ENCODE data around the gene ZNF593OS. TPM values are rescaled to one million over a fixed set of nuclear protein-coding genes. Genes with fewer than 3 reads are reported as not detected.

Gene ZNF593OS
- total RNA-seq, 4 donors from 2014 or later: 0.66 TPM; not detected in 2

- no peaks in the 10 kb centered on the region for H3K27me3 ChIP-seq
- no peaks in the 10 kb centered on the region for H3K36me3 ChIP-seq
- DNase-seq: peak in 1 of 2 donors; percentile 6
- in situ Hi-C loops (cut with MboI; ENCODE audit: low sequenced_read_pairs in 4 of 4) (loop anchor here in 1 of 4 donors (25.0 kb wide), 2 partner anchors 118 to 268 kb away; partner anchors contain the start of genes PAQR7 and SLC30A2), intact Hi-C loops (cut with DNase I; ENCODE audit: low total_unique reads) (no loop called here)
- TF ChIP-seq POLR2A (IDR thresholded peaks at IDR 0.05): no peak
- TF ChIP-seq CTCF (IDR thresholded peaks at IDR 0.05 in 4 of 5, conservative IDR thresholded peaks at IDR 0.05 in 1 of 5): no peak
- peaks cover 0 to 5% of the 10 kb centered on the region in 2 donors for H3K4me1 ChIP-seq
- no peak for ATAC-seq
- peak overlapping the region in 3 of 4 donors; percentile 12 to 39 (median 25) for H3K4me3 ChIP-seq
- no peaks in the 10 kb centered on the region for H3K9me3 ChIP-seq
- peak overlapping the region; percentile 51 to 81 (median 58) for H3K27ac ChIP-seq
Observed at GRCh38 chr1:26155370-26156284, 16.0 kb downstream of the ZNF593OS start.

GRCh38 chr1:26154750-26155149, 16.9 kb downstream of the ZNF593OS start:
- no peak overlapping the region for H3K4me3 ChIP-seq
- H3K36me3 ChIP-seq: no peaks in the 10 kb centered on the region
- no peaks in the 10 kb centered on the region for H3K27me3 ChIP-seq
- DNase-seq (peak in 1 of 2 donors; percentile 3), ATAC-seq (no peak)
- H3K27ac ChIP-seq: peak overlapping the region; percentile 31 to 81 (median 43)
- H3K9me3 ChIP-seq: no peaks in the 10 kb centered on the region
- in situ Hi-C loops (cut with MboI; ENCODE audit: low sequenced_read_pairs in 4 of 4) (loop anchor here in 1 of 4 donors (25.0 kb wide), 2 partner anchors 117 to 267 kb away; partner anchors contain the start of genes PAQR7 and SLC30A2), intact Hi-C loops (cut with DNase I; ENCODE audit: low total_unique reads) (no loop called here)
- TF ChIP-seq CTCF (IDR thresholded peaks at IDR 0.05 in 4 of 5, conservative IDR thresholded peaks at IDR 0.05 in 1 of 5) (no peak), POLR2A (IDR thresholded peaks at IDR 0.05) (no peak)
- peaks cover 0 to 8% of the 10 kb centered on the region in 2 donors for H3K4me1 ChIP-seq

- in situ Hi-C loops (cut with MboI; ENCODE audit: low sequenced_read_pairs in 4 of 4) (loop anchor here in 1 of 4 donors (25.0 kb wide), 2 partner anchors 117 to 267 kb away; partner anchors contain the start of genes PAQR7 and SLC30A2), intact Hi-C loops (cut with DNase I; ENCODE audit: low total_unique reads) (no loop called here)
- no peak overlapping the region for H3K4me3 ChIP-seq
- peak overlapping the region in 1 of 4 donors; percentile 10 for H3K27ac ChIP-seq
- no peaks in the 10 kb centered on the region for H3K9me3 ChIP-seq
- no peak for DNase-seq
- no peaks in the 10 kb centered on the region for H3K27me3 ChIP-seq
- no peaks in the 10 kb centered on the region for H3K36me3 ChIP-seq
- TF ChIP-seq POLR2A (IDR thresholded peaks at IDR 0.05) (no peak), CTCF (IDR thresholded peaks at IDR 0.05 in 4 of 5, conservative IDR thresholded peaks at IDR 0.05 in 1 of 5) (no peak)
- ATAC-seq: no peak
- H3K4me1 ChIP-seq: peaks cover 0 to 4% of the 10 kb centered on the region in 2 donors
Observed at GRCh38 chr1:26153966-26154532, 17.6 kb downstream of the ZNF593OS start.

- in situ Hi-C loops (cut with MboI; ENCODE audit: low sequenced_read_pairs in 4 of 4) (loop anchor here (5.0 to 25.0 kb wide), 4 partner anchors 42 to 262 kb away; partner anchors contain the start of gene PAQR7 (in 1 of the 4)), intact Hi-C loops (cut with DNase I; ENCODE audit: low total_unique reads) (no loop called here)
- no peaks in the 10 kb centered on the region for H3K9me3 ChIP-seq
- H3K4me1 ChIP-seq: peaks cover 0 to 12% of the 10 kb centered on the region in 2 donors
- no peak overlapping the region for H3K4me3 ChIP-seq
- no peaks in the 10 kb centered on the region for H3K36me3 ChIP-seq
- no peak for DNase-seq
- no peak overlapping the region for H3K27ac ChIP-seq
- TF ChIP-seq CTCF (IDR thresholded peaks at IDR 0.05 in 4 of 5, conservative IDR thresholded peaks at IDR 0.05 in 1 of 5) (no peak), POLR2A (IDR thresholded peaks at IDR 0.05) (no peak)
- H3K27me3 ChIP-seq: no peaks in the 10 kb centered on the region
- no peak for ATAC-seq
Observed at GRCh38 chr1:26148887-26149286, 22.7 kb downstream of the ZNF593OS start.
